GM12878 (cell line): ENCODE results near the gene ROBO1. TPM values are rescaled to one million over a fixed set of nuclear protein-coding genes. Genes with fewer than 3 reads are reported as not detected.
A peak's percentile ranks its signal among the peaks of the same experiment; 100 is the strongest.

ENCODE experiments used
- ATF7 ChIP-seq: fragments of 450-650 bp; IDR thresholded peaks from 2 replicates; pipeline ENCODE4 v1.6.1; 2016; ENCODE audit warnings: low read depth, mild to moderate bottlenecking
- BMI1 ChIP-seq: fragments of 450-650 bp; IDR thresholded peaks from 2 replicates; pipeline ENCODE4 v1.6.1; 2016; ENCODE audit warnings: mild to moderate bottlenecking, moderate library complexity, borderline replicate concordance
- CBX5 ChIP-seq: sonication (generic); IDR thresholded peaks from 2 replicates; pipeline ENCODE4 v1.6.1; 2016; ENCODE audit warnings: low read depth, moderate library complexity, mild to moderate bottlenecking, inconsistent platforms
- CREM ChIP-seq: IDR thresholded peaks from 2 replicates; pipeline ENCODE4 v1.6.1; 2014; ENCODE audit warnings: antibody characterized with exemption, low read depth
- DPF2 ChIP-seq: fragments of 450-650 bp; IDR thresholded peaks from 2 replicates; pipeline ENCODE4 v1.6.1; 2017; ENCODE audit warnings: mild to moderate bottlenecking
- GABPA ChIP-seq: IDR thresholded peaks from 2 replicates; pipeline ENCODE4 v1.6.1; 2014; ENCODE audit warnings: antibody characterized with exemption, low read depth, mild to moderate bottlenecking, inconsistent platforms
- GATAD2B ChIP-seq: fragments of 450-650 bp; conservative IDR thresholded peaks from 2 replicates; pipeline ENCODE4 v1.6.1; 2017; ENCODE audit warnings: low read depth, mild to moderate bottlenecking, moderate library complexity
- HDGF ChIP-seq: fragments of 450-650 bp; IDR thresholded peaks from 2 replicates; pipeline ENCODE4 v1.6.1; 2016; ENCODE audit warnings: antibody characterized with exemption
- IKZF2 ChIP-seq, 2 experiments: fragments of 450-650 bp; IDR thresholded peaks; 2 replicates each; pipeline ENCODE4 v1.6.1; 2017; ENCODE audit warnings: mild to moderate bottlenecking in 2 of 2, moderate library complexity in 2 of 2
- JUND ChIP-seq: IDR thresholded peaks from 2 replicates; pipeline ENCODE4 v1.6.1; 2012; ENCODE audit warnings: low read depth, mild to moderate bottlenecking, low read length, improper control_type of control experiment, moderate library complexity
- KAT2A ChIP-seq: conservative IDR thresholded peaks from 2 replicates; pipeline ENCODE4 v1.6.1; 2011; ENCODE audit warnings: low read depth, low read length; ENCODE audit not compliant: control insufficient read depth
- KLF5 ChIP-seq: fragments of 450-650 bp; IDR thresholded peaks from 2 replicates; pipeline ENCODE4 v1.6.1; 2014; ENCODE audit warnings: mild to moderate bottlenecking; ENCODE audit not compliant: partially characterized antibody
- LARP7 ChIP-seq: fragments of 450-650 bp; IDR thresholded peaks from 2 replicates; pipeline ENCODE4 v1.6.1; 2017; ENCODE audit warnings: mild to moderate bottlenecking
- MEF2A ChIP-seq: IDR thresholded peaks from 2 replicates; pipeline ENCODE4 v1.6.1; 2011; ENCODE audit warnings: low read depth, mild to moderate bottlenecking, low read length, moderate library complexity; ENCODE audit not compliant: insufficient read depth
- MYB ChIP-seq: fragments of 150-350 bp; IDR thresholded peaks from 2 replicates; pipeline ENCODE4 v1.6.1; 2014; ENCODE audit warnings: mild to moderate bottlenecking, low read depth, low read length, borderline replicate concordance
- NBN ChIP-seq: fragments of 450-650 bp; IDR thresholded peaks from 2 replicates; pipeline ENCODE4 v1.6.1; 2016
- NFIC ChIP-seq: IDR thresholded peaks from 2 replicates; pipeline ENCODE4 v1.6.1; 2012; ENCODE audit warnings: low read depth, mild to moderate bottlenecking, inconsistent platforms, low read length, moderate library complexity
- NR2F1 ChIP-seq: fragments of 450-650 bp; conservative IDR thresholded peaks from 2 replicates; pipeline ENCODE4 v1.6.1; 2017; ENCODE audit warnings: mild to moderate bottlenecking
- PAX5 ChIP-seq: IDR thresholded peaks from 2 replicates; pipeline ENCODE4 v1.6.1; 2011; ENCODE audit warnings: low read depth, low read length, borderline replicate concordance
- PML ChIP-seq: IDR thresholded peaks from 2 replicates; pipeline ENCODE4 v1.6.1; 2012; ENCODE audit warnings: low read length, inconsistent platforms
- POLR2AphosphoS5 ChIP-seq: IDR thresholded peaks from 2 replicates; pipeline ENCODE4 v1.6.1; 2011; ENCODE audit warnings: mild to moderate bottlenecking, low read length, inconsistent platforms
- RAD51 ChIP-seq: fragments of 450-650 bp; IDR thresholded peaks from 2 replicates; pipeline ENCODE4 v1.6.1; 2016; ENCODE audit warnings: moderate library complexity, mild to moderate bottlenecking, inconsistent platforms
- SP1 ChIP-seq: IDR thresholded peaks from one replicate; pipeline ENCODE4 v1.6.1; 2011; ENCODE audit warnings: low read depth, low read length
- SREBF1 ChIP-seq: IDR thresholded peaks from 2 replicates; pipeline ENCODE4 v1.6.1; 2012; ENCODE audit warnings: mild to moderate bottlenecking, low read length
- SREBF2 ChIP-seq: IDR thresholded peaks from 2 replicates; pipeline ENCODE4 v1.6.1; 2012; ENCODE audit warnings: mild to moderate bottlenecking, low read length
- STAT3 ChIP-seq: IDR thresholded peaks from 2 replicates; pipeline ENCODE4 v1.6.1; 2011; ENCODE audit warnings: low read depth, low read length, improper control_type of control experiment
- ZNF24 ChIP-seq: fragments of 450-650 bp; IDR thresholded peaks from 2 replicates; pipeline ENCODE4 v1.6.1; 2017; ENCODE audit warnings: antibody characterized with exemption, mild to moderate bottlenecking
- ZZZ3 ChIP-seq: IDR thresholded peaks from 2 replicates; pipeline ENCODE4 v1.6.1; 2011; ENCODE audit warnings: low read depth; ENCODE audit not compliant: control insufficient read depth, insufficient read length
- polyA plus RNA-seq, 11 experiments: library from polyadenylated mRNA; depleted of rRNA in 4 of 11; unstranded in 6 of 11; stranded (reverse) in 5 of 11; fragments of >200 nt; fragmentation: Nextera tagmentation in 4 of 11; fragmentation: Illumina TruSeq in 1 of 11; extraction: Ambion mirVana in 4 of 11; extraction: Trizol in 1 of 11; gene quantifications; 1 replicate in 1 of 11; 2 replicates in 10 of 11; pipeline versions ENCODE4 v1.2.1 to v1.2.3, GENCODE V29; 2011 to 2016; ENCODE audit warnings: inconsistent platforms in 2 of 11, missing spikeins in 2 of 11, low read depth in 1 of 11
- total RNA-seq, 4 experiments: library from RNA; depleted of rRNA in 3 of 4; stranded (reverse); fragments of >200 nt in 3 of 4; fragmentation: Illumina TruSeq in 1 of 4; extraction: Trizol in 1 of 4; gene quantifications; 2 replicates each; pipeline versions ENCODE4 v1.2.1 to v1.2.3, GENCODE V29; 2013 to 2021
- TF ChIP-seq, protein P1 (sequence below): fragments of 450-650 bp; IDR thresholded peaks from 2 replicates; pipeline ENCODE4 v1.6.1; 2016; ENCODE audit warnings: mild to moderate bottlenecking
- TF ChIP-seq, protein P2 (sequence below): fragments of 450-650 bp; IDR thresholded peaks from 2 replicates; pipeline ENCODE4 v1.6.1; 2017; ENCODE audit warnings: mild to moderate bottlenecking
- TF ChIP-seq, protein P3 (sequence below): fragments of 450-650 bp; IDR thresholded peaks from 2 replicates; pipeline ENCODE4 v1.6.1; 2018; ENCODE audit warnings: mild to moderate bottlenecking, low read depth, moderate library complexity; ENCODE audit not compliant: partially characterized antibody

ROBO1 gene
- total and polyA plus RNA-seq, 10 of the 15 experiments (the other 5 are each of a cell fraction or from before 2014, with no cell fraction given): 0.29 to 46.5 (median 1.2) TPM

DNA sequence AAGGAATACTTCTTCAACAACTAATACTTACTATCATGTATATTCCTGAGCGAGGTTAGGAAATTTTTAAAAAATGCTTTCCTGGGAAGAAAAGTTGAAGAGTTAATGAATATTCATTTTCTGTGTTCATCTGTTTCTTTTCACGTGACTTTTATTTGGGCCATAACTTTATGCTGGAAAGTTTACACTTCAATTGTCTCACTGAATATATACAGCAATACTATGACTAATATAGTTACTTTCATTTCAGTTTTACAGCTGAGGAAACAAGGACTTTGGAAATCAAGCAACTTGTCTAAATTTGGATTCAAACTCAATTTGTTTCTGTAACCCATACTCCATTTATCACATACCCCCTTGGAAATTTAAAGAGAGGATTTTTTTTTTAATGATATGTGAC, 894.2 kb downstream of the ROBO1 start (continued):
- TF ChIP-seq ATF7 (0 out of 2 replicates have a peak, but pooled peaks have one; percentile 24), KAT2A (no peak), ZNF24 (no peak), HDGF (no peak), BMI1 (no peak; the same call in 1 of the 2 replicates), SREBF2 (no peak), JUND (no peak), GATAD2B (no peak), MYB (no peak), SP1 (no peak), NFIC (no peak), IKZF2 (IDR thresholded peaks at IDR 0.05) (peak; percentile 59 to 60; a peak in 2 of 4 replicates), NR2F1 (no peak), GABPA (no peak), RAD51 (peak; percentile 55), NBN (no peak), PML (no peak), LARP7 (no peak), SREBF1 (no peak), POLR2AphosphoS5 (no peak), DPF2 (no peak), CREM (no peak), PAX5 (no peak), KLF5 (no peak), ZZZ3 (no peak), STAT3 (no peak), CBX5 (no peak), MEF2A (0 out of 2 replicates have a peak, but pooled peaks have one; percentile 44)
- TF ChIP-seq, protein P1, sequence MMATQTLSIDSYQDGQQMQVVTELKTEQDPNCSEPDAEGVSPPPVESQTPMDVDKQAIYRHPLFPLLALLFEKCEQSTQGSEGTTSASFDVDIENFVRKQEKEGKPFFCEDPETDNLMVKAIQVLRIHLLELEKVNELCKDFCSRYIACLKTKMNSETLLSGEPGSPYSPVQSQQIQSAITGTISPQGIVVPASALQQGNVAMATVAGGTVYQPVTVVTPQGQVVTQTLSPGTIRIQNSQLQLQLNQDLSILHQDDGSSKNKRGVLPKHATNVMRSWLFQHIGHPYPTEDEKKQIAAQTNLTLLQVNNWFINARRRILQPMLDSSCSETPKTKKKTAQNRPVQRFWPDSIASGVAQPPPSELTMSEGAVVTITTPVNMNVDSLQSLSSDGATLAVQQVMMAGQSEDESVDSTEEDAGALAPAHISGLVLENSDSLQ: no peak
- TF ChIP-seq, protein P2, sequence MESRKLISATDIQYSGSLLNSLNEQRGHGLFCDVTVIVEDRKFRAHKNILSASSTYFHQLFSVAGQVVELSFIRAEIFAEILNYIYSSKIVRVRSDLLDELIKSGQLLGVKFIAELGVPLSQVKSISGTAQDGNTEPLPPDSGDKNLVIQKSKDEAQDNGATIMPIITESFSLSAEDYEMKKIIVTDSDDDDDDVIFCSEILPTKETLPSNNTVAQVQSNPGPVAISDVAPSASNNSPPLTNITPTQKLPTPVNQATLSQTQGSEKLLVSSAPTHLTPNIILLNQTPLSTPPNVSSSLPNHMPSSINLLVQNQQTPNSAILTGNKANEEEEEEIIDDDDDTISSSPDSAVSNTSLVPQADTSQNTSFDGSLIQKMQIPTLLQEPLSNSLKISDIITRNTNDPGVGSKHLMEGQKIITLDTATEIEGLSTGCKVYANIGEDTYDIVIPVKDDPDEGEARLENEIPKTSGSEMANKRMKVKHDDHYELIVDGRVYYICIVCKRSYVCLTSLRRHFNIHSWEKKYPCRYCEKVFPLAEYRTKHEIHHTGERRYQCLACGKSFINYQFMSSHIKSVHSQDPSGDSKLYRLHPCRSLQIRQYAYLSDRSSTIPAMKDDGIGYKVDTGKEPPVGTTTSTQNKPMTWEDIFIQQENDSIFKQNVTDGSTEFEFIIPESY: no peak
- TF ChIP-seq, protein P3, sequence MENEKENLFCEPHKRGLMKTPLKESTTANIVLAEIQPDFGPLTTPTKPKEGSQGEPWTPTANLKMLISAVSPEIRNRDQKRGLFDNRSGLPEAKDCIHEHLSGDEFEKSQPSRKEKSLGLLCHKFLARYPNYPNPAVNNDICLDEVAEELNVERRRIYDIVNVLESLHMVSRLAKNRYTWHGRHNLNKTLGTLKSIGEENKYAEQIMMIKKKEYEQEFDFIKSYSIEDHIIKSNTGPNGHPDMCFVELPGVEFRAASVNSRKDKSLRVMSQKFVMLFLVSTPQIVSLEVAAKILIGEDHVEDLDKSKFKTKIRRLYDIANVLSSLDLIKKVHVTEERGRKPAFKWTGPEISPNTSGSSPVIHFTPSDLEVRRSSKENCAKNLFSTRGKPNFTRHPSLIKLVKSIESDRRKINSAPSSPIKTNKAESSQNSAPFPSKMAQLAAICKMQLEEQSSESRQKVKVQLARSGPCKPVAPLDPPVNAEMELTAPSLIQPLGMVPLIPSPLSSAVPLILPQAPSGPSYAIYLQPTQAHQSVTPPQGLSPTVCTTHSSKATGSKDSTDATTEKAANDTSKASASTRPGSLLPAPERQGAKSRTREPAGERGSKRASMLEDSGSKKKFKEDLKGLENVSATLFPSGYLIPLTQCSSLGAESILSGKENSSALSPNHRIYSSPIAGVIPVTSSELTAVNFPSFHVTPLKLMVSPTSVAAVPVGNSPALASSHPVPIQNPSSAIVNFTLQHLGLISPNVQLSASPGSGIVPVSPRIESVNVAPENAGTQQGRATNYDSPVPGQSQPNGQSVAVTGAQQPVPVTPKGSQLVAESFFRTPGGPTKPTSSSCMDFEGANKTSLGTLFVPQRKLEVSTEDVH: no peak
